PFSK-1 (cell line): ENCODE measurements around the gene IRF5.

Experiments
- FOXP2 ChIP-seq: optimal IDR thresholded peaks from 2 replicates; pipeline ENCODE3; 2011; ENCODE audit warnings: borderline replicate concordance, control low read depth, inconsistent platforms; ENCODE audit not compliant: insufficient read depth; ENCODE audit errors: extremely low read length, extremely low read depth
- POLR2AphosphoS5 ChIP-seq: IDR thresholded peaks from 2 replicates; pipeline ENCODE4 v1.6.1; 2012; ENCODE audit warnings: low read depth, mild to moderate bottlenecking, control low read depth, low read length, moderate library complexity
- SIN3A ChIP-seq: IDR thresholded peaks from 2 replicates; pipeline ENCODE4 v1.6.1; 2012; ENCODE audit warnings: mild to moderate bottlenecking, low read length, moderate library complexity, borderline replicate concordance; ENCODE audit not compliant: insufficient read depth
- TAF1 ChIP-seq: IDR thresholded peaks from 2 replicates; pipeline ENCODE4 v1.6.1; 2012; ENCODE audit warnings: low read length, control low read depth, borderline replicate concordance; ENCODE audit not compliant: insufficient read depth
- TF ChIP-seq, protein P1 (sequence below), 2 experiments: IDR thresholded peaks; 2 replicates each; pipeline versions ENCODE4 v1.6.1 to v1.8.0; 2011 to 2012; ENCODE audit warnings: low read depth in 2 of 2, low read length in 2 of 2, control low read depth in 1 of 2, inconsistent platforms in 1 of 2, mild to moderate bottlenecking in 1 of 2, moderate library complexity in 1 of 2; ENCODE audit not compliant: insufficient read depth in 1 of 2

The IRF5 gene

DNA sequence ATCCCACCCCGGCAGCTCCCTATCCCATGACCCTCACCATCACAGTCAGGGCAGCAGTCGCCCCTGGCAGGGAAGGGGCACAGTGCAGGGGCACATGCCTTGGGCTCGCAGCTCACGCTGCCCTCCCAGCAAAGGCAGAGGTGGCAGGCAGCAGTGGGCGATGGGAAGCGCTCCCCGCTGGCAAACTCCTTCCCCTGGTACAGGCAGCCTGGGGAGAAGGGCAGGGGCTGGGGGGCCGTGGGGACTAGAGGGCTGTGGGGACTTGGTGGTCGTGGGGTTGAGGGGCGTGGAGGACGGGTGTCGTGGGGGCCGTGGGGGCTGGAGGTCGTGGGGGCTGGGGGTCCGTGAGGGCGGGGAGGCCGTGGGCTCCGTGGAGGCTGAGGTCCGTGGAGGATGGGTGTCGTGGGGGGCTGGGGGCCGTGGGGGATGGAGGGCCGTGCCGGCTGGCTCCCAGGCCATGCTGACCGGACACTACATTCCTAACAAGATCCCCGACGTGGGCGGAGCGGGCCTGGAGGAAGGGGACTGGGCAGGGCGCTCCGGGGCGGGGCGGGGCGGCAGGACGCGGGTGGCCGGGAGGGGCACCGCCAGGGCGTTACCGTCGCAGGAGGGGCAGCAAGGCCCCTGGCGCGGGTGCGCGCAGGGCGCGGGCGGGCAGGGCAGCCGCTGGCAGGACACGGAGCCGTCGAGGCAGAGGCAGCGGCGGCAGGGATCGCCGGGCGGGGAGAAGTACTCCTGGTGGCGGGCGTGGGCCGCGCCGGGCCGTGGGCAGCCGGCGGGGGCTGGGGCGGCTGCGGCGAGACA lies 47.2 kb upstream of the IRF5 start:
- TF ChIP-seq SIN3A, result no peak
- TF ChIP-seq, protein P1, sequence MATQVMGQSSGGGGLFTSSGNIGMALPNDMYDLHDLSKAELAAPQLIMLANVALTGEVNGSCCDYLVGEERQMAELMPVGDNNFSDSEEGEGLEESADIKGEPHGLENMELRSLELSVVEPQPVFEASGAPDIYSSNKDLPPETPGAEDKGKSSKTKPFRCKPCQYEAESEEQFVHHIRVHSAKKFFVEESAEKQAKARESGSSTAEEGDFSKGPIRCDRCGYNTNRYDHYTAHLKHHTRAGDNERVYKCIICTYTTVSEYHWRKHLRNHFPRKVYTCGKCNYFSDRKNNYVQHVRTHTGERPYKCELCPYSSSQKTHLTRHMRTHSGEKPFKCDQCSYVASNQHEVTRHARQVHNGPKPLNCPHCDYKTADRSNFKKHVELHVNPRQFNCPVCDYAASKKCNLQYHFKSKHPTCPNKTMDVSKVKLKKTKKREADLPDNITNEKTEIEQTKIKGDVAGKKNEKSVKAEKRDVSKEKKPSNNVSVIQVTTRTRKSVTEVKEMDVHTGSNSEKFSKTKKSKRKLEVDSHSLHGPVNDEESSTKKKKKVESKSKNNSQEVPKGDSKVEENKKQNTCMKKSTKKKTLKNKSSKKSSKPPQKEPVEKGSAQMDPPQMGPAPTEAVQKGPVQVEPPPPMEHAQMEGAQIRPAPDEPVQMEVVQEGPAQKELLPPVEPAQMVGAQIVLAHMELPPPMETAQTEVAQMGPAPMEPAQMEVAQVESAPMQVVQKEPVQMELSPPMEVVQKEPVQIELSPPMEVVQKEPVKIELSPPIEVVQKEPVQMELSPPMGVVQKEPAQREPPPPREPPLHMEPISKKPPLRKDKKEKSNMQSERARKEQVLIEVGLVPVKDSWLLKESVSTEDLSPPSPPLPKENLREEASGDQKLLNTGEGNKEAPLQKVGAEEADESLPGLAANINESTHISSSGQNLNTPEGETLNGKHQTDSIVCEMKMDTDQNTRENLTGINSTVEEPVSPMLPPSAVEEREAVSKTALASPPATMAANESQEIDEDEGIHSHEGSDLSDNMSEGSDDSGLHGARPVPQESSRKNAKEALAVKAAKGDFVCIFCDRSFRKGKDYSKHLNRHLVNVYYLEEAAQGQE (IDR thresholded peaks at IDR 0.05; ENCODE audit: insufficient read depth in 1 of 2, low read depth in 2 of 2, low read length in 2 of 2), result no peak
- TF ChIP-seq FOXP2, result no peak
- TF ChIP-seq POLR2AphosphoS5, result no peak
- TF ChIP-seq TAF1, result no peak

DNA sequence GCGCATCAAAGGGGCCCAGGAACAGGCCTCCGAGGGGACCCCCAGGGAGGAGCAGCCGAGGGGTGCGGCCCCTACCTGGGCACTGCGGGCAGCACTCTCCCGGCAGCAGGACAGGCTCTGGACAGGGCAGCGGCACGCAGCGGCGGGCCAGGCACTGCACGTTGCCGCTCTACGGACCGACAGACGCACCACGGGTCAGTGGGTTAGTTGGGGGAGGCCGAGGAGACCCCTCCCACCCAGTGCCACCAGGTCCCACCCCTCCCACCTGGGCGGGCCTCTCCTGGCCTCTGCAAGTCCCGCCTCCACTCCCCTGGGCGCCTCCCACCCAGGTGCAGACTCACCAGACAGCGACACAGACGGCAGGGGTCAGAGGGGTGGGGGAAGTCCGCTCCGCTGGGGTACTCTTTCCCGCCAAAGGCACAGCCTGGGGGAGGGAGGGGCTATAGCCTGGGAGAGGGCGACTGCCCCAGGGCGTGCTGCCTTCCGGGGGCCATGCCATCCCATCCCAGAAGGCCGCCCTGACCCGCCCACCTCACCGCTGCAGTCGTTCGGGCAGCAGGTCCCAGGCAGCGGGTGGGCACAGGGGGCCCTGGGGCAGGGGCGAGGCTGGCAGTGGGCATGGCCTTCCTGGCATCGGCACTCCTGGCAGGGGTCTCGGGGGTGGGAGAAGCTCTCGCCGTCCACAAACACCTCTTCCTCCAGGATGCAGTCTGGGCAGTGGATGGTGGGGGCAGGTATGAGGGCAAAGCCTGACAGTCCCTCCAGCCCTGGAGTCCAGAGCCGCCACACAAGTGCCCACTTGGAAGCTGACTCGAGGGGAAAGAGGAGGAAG lies 46.4 kb upstream of the IRF5 start:
- TF ChIP-seq SIN3A (no peak), POLR2AphosphoS5 (no peak), FOXP2 (no peak), TAF1 (no peak)
- TF ChIP-seq, protein P1 (IDR thresholded peaks at IDR 0.05; ENCODE audit: insufficient read depth in 1 of 2, low read depth in 2 of 2, low read length in 2 of 2), result no peak

DNA sequence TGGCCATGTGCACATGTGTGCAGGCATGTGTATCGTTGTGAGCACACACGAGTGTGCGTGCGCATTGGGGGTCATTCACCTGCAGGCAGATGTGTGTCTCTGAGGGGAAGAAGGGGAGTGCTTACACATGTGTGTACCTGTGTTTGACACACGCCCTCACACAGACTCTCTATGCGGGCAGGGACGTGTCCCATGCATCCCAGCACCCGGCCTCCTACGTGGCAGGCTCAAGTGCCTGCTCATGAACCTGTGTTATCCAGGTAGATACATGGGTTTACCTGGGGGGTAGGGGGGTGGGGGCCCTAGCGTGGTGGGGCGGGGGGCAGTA lies 45.8 kb upstream of the IRF5 start:
- TF ChIP-seq SIN3A, result no peak
- TF ChIP-seq TAF1, result no peak
- TF ChIP-seq POLR2AphosphoS5, result no peak
- TF ChIP-seq, protein P1 (IDR thresholded peaks at IDR 0.05; ENCODE audit: insufficient read depth in 1 of 2, low read depth in 2 of 2, low read length in 2 of 2), result no peak

DNA sequence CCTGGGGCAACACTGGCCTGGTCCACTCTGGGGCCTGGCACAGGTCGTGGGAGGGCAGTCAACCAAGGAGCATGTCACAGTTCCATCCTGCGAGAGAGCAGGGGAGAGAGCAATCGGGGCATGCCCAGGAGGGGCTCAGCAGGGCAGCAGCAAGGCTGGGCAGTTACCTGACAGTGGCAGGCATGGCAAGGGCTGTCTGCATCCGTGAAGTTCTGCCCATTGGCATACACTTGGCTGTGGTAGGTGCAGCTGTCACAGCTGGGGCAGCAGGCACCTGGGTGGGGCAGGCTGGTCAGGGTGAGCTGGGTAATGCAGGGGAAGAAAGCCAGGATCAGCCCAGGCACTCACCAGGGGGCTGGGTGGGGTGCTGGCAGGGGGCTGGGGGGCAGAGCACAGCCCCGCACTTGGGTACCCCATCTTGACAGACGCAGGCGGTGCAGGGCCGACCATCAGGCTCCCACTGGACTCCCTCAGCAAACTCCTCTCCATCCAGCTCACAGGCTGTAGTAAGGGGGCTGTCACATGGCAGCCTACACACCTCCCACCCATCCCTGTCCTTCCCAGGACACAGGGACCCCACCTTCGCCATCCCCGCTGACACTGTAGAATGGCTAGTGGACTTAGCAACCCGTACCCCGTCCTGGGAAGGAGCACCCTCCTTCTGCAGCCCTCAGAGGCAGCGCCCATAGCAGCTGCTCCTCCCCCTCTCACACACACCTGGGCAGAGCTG lies 45.0 kb upstream of the IRF5 start:
- TF ChIP-seq, protein P1 (IDR thresholded peaks at IDR 0.05; ENCODE audit: insufficient read depth in 1 of 2, low read depth in 2 of 2, low read length in 2 of 2), result no peak
- no peak for TF ChIP-seq POLR2AphosphoS5
- no peak for TF ChIP-seq FOXP2
- TF ChIP-seq TAF1, result no peak
- no peak for TF ChIP-seq SIN3A
